ENCODE results near the gene GCNT3. TPM values are rescaled to one million over a fixed set of nuclear protein-coding genes. Genes with fewer than 3 reads are reported as not detected.

The GCNT3 gene
- total RNA-seq, 1 donor, result under 0.01 TPM

- DNase-seq (ENCODE audit: low read depth), result no peak
- H3K4me3 ChIP-seq (ENCODE audit: low read depth, low read length), result no peak overlapping the region
- no peak for TF ChIP-seq CTCF (IDR thresholded peaks at IDR 0.05; ENCODE audit: insufficient read depth, low read depth, low read length)
Measured at GRCh38 chr15:59571606-59572005, 40.0 kb upstream of the GCNT3 start.

GRCh38 chr15:59583088-59583487 lies 28.5 kb upstream of the GCNT3 start:
- no peak for TF ChIP-seq CTCF (IDR thresholded peaks at IDR 0.05; ENCODE audit: insufficient read depth, low read depth, low read length)
- H3K4me3 ChIP-seq (ENCODE audit: low read depth, low read length), result no peak overlapping the region
- DNase-seq (ENCODE audit: low read depth), result no peak

- DNase-seq (ENCODE audit: low read depth), result no peak
- no peak for TF ChIP-seq CTCF (IDR thresholded peaks at IDR 0.05; ENCODE audit: insufficient read depth, low read depth, low read length)
- H3K4me3 ChIP-seq (ENCODE audit: low read depth, low read length), result no peak overlapping the region
Measured at GRCh38 chr15:59587085-59587826, 24.3 kb upstream of the GCNT3 start.

DNA sequence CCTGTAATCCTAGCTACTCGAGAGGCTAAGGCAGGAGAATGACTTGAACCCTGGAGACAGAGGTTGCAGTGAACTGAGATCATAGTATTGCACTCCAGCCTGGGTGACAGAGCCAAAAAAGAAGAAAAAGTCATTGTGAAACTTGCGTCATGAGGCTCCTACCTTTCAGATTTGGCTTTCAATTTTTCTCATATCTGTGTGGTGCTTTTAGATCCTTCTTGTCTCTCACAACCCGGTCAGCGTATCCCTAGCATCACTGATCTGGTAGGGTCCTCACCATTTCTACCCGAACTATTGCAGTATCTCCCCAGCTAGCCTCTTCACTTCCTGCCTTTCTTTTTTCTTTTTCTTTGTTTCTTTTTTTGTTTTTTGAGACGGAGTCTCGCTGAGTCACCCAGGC lies 21.6 kb upstream of the GCNT3 start:
- TF ChIP-seq CTCF (IDR thresholded peaks at IDR 0.05; ENCODE audit: insufficient read depth, low read depth, low read length), result no peak
- no peak overlapping the region for H3K4me3 ChIP-seq (ENCODE audit: low read depth, low read length)
- DNase-seq (ENCODE audit: low read depth), result no peak

DNA sequence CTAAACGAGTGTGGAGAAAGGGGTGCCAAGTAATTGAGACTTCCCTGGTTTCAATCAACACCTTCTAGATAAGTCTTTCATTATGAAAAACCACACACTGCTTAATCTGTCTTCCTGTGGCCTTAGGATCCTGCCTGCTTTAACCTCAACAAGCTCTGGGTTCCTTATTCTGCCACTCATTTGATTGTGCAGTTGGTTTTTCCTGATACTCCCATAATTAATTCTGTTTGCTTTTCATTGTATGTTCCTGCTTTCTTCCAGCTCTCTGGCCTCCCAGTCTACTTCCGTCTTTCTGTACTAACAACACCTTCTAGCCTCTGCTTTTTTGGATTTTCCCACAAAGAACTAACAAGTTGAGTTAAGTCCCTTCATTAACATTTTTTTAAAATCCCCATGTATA lies 20.2 kb upstream of the GCNT3 start:
- no peak overlapping the region for H3K4me3 ChIP-seq (ENCODE audit: low read depth, low read length)
- no peak for TF ChIP-seq CTCF (IDR thresholded peaks at IDR 0.05; ENCODE audit: insufficient read depth, low read depth, low read length)
- DNase-seq (ENCODE audit: low read depth), result no peak

DNA sequence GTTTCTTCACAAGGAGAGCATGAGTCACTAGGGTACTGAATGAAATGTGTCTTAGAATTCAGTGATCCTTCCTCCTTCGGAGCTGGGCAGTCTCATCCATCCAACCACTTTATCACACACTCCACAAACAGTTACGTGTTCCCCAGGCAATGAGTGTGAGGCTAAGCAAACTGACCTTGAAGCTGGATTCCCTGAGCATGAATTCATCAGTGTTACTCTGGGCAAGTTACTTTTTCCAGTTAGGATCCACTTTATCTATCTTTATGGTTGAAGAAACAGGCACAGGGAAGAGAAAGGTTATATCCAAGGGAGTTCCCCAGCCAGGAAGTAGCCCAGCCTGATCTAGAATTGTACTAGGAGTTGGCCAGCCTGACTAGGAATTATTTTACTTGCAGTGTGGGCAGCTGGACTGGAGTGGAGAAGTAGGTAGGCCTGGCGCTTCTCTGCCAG lies 17.1 kb upstream of the GCNT3 start:
- H3K4me3 ChIP-seq (ENCODE audit: low read depth, low read length), result no peak overlapping the region
- TF ChIP-seq CTCF (IDR thresholded peaks at IDR 0.05; ENCODE audit: insufficient read depth, low read depth, low read length), result no peak
- DNase-seq (ENCODE audit: low read depth), result peak; percentile 25

GRCh38 chr15:59594991-59595390 lies 16.6 kb upstream of the GCNT3 start:
- H3K4me3 ChIP-seq (ENCODE audit: low read depth, low read length), result no peak overlapping the region
- TF ChIP-seq CTCF (IDR thresholded peaks at IDR 0.05; ENCODE audit: insufficient read depth, low read depth, low read length), result no peak
- no peak for DNase-seq (ENCODE audit: low read depth)

Measured in fibroblast of villous mesenchyme (primary cell).